Mammary epithelial cell (primary cell): ENCODE results near the gene SALL3.

ENCODE experiments used
- EZH2 ChIP-seq: IDR thresholded peaks from 2 replicates; pipeline ENCODE4 v1.6.1; 2012; ENCODE audit warnings: low read length, inconsistent platforms, borderline replicate concordance
- TF ChIP-seq, protein P1 (sequence below), 2 donors: IDR thresholded peaks in 1 of 2; conservative IDR thresholded peaks in 1 of 2; 2 replicates each; pipeline ENCODE4 v1.5.1; 2011 to 2012; ENCODE audit warnings: inconsistent platforms in 2 of 2, low read length in 2 of 2, mild to moderate bottlenecking in 2 of 2, control low read depth in 1 of 2, low read depth in 1 of 2; ENCODE audit not compliant: insufficient read depth in 1 of 2; ENCODE audit errors: extremely low read depth in 1 of 2

DNA sequence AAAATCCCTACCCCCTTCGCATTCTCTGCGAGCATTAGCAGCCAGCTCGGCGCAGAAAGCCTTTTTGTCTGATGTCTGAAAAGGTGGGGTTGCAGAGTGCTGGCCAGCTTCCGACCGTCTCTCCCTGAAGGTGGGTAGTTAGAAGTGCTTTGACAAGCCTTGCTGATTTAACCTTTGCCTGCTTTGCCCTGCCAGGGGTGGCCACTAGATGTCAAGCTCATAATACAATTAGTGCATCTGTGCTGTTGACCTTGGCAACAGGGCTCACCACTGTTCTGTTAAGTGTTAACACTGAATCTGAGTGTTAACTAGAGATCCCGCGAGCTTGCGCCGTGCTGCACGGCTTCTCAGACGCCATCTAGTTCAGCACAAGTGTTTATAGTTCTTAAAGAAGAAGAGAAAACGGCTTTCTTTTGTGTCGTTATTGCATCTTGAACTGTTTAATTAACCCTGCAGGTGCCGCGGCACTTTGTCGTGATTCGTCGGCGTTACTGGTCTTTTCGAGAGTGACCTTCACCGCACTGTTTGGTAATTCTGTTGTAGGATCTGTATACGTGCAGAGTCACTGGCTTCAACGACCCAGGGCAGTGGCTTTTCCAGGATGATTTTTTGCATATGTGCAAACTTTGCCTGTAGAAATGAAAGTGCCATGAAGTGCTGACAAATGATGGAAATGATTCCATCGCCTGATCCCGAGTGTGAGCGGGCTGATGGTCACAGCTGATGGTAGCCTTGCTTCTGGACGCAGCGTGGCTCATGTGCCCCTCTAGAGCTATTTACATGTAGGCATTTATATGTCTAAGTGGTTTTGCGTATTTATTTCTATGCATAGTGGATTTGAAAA lies 5.5 kb downstream of the SALL3 start:
- TF ChIP-seq, protein P1, sequence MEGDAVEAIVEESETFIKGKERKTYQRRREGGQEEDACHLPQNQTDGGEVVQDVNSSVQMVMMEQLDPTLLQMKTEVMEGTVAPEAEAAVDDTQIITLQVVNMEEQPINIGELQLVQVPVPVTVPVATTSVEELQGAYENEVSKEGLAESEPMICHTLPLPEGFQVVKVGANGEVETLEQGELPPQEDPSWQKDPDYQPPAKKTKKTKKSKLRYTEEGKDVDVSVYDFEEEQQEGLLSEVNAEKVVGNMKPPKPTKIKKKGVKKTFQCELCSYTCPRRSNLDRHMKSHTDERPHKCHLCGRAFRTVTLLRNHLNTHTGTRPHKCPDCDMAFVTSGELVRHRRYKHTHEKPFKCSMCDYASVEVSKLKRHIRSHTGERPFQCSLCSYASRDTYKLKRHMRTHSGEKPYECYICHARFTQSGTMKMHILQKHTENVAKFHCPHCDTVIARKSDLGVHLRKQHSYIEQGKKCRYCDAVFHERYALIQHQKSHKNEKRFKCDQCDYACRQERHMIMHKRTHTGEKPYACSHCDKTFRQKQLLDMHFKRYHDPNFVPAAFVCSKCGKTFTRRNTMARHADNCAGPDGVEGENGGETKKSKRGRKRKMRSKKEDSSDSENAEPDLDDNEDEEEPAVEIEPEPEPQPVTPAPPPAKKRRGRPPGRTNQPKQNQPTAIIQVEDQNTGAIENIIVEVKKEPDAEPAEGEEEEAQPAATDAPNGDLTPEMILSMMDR (conservative IDR thresholded peaks at IDR 0.05 in 1 of 2, IDR thresholded peaks at IDR 0.05 in 1 of 2; ENCODE audit: extremely low read depth in 1 of 2, insufficient read depth in 1 of 2, low read depth in 1 of 2, low read length in 2 of 2) = peak; percentile 38 to 63
- no peak for TF ChIP-seq EZH2
